HCT116 (cell line): Measurements from ENCODE around the gene SLC15A5. TPM values are rescaled to one million over a fixed set of nuclear protein-coding genes. Genes with fewer than 3 reads are reported as not detected.

ENCODE experiments used
- ATAC-seq: fragments of 200-7000 bp; cut with Tn5 transposase; 2 replicates; pipeline ENCODE4 v1.9.1; 2020; ENCODE audit warnings: mild to moderate bottlenecking, moderate library complexity
- BruUV-seq: library from RNA; stranded (reverse); fragments of 400-500 nt; replicated peaks from 2 replicates; lab custom pipeline; 2021; lab: Mats Ljungman, UMichigan
- CTCF ChIA-PET: fragments of 300-600 bp; sonication (Branson Sonifier 250); formaldehyde crosslinking; loops from one replicate; lab custom pipeline; 2021; ENCODE audit warnings: antibody characterized with exemption; lab: Charles Lee
- POLR2A ChIA-PET: fragments of 300-600, 350-600 bp; sonication (Branson Sonifier 250); formaldehyde crosslinking; loops from one replicate; lab custom pipeline; 2021; ENCODE audit warnings: antibody characterized with exemption; lab: Charles Lee
- RAD21 ChIA-PET, 2 experiments: fragments of 300-600 bp; sonication (Branson Sonifier 250); formaldehyde crosslinking; loops; one replicate each; lab custom pipeline; 2023; ENCODE audit warnings: low total read pairs in 2 of 2; ENCODE audit not compliant: uncharacterized antibody in 2 of 2, unreplicated experiment in 2 of 2, low non-redundant PET in 1 of 2; lab: Charles Lee
- DNase-seq: peaks from one replicate; pipeline ENCODE4 v3.0.0-alpha.2; 2010; ENCODE audit warnings: low read depth, low spot score
- H2AFZ ChIP-seq: fragments of 200-600 bp; shearing (Covaris generic), sonication (generic); 2 replicates; pipeline ENCODE4 v1.6.1; 2017; ENCODE audit warnings: low read depth, mixed run types, mixed read lengths, antibody characterized with exemption, low read length; ENCODE audit not compliant: poor library complexity, severe bottlenecking
- H3K27ac ChIP-seq: 2 replicates; pipeline ENCODE4 v1.5.1; 2012; ENCODE audit warnings: low read depth, low read length
- H3K27me3 ChIP-seq: fragments of 200-600 bp; sonication (generic); 2 replicates; pipeline ENCODE4 v1.6.1; 2016; ENCODE audit warnings: mixed run types, low read length, mixed read lengths; ENCODE audit not compliant: insufficient read depth
- H3K36me3 ChIP-seq, 2 experiments: fragments of 200-500 bp in 1 of 2; fragments of 200-600 bp in 1 of 2; sonication (Bioruptor generic) in 1 of 2; sonication (generic) in 1 of 2; 2 replicates each; pipeline versions ENCODE4 v1.5.1 to v1.6.1; 2014 to 2016; ENCODE audit warnings: low read length in 2 of 2, inconsistent platforms in 1 of 2, mixed read lengths in 1 of 2, mixed run types in 1 of 2; ENCODE audit not compliant: insufficient read depth in 2 of 2, control insufficient read depth in 1 of 2
- H3K4me1 ChIP-seq, 2 experiments: fragments of 200-600 bp in 1 of 2; sonication (generic) in 1 of 2; 2 replicates each; pipeline versions ENCODE4 v1.5.1 to v1.6.1; 2012 to 2017; ENCODE audit warnings: low read length in 2 of 2, inconsistent platforms in 1 of 2, mild to moderate bottlenecking in 1 of 2, mixed read lengths in 1 of 2, mixed run types in 1 of 2, moderate library complexity in 1 of 2; ENCODE audit not compliant: insufficient read depth in 2 of 2, control insufficient read depth in 1 of 2
- H3K4me2 ChIP-seq: fragments of 200-600 bp; sonication (generic); 2 replicates; pipeline ENCODE4 v1.6.1; 2017; ENCODE audit warnings: mixed run types, low read length, mixed read lengths
- H3K4me3 ChIP-seq, 2 experiments: fragments of 200-600 bp in 1 of 2; sonication (generic) in 1 of 2; replicated peaks in 1 of 2; 2 replicates each; pipeline ENCODE4 v1.5.1; 2011 to 2016; ENCODE audit warnings: low read length in 2 of 2, control low read depth in 1 of 2, low read depth in 1 of 2, mild to moderate bottlenecking in 1 of 2, mixed read lengths in 1 of 2, mixed run types in 1 of 2
- H3K79me2 ChIP-seq: fragments of 200-600 bp; sonication (generic); 2 replicates; pipeline ENCODE4 v1.6.1; 2017; ENCODE audit warnings: mild to moderate bottlenecking, mixed run types, low read length, moderate library complexity, mixed read lengths; ENCODE audit not compliant: insufficient read depth
- H3K9ac ChIP-seq: fragments of 200-600 bp; sonication (generic); 2 replicates; pipeline ENCODE4 v1.6.1; 2016; ENCODE audit warnings: low read length, mixed read lengths
- H3K9me2 ChIP-seq: fragments of 200-600 bp; sonication (generic), shearing (Covaris generic); 2 replicates; pipeline ENCODE4 v1.6.1; 2017; ENCODE audit warnings: mixed run types, mild to moderate bottlenecking, moderate library complexity; ENCODE audit not compliant: insufficient read depth
- H3K9me3 ChIP-seq, 2 experiments: fragments of 200-500 bp in 1 of 2; fragments of 200-600 bp in 1 of 2; sonication (Bioruptor generic) in 1 of 2; sonication (generic) in 1 of 2; 2 replicates each; pipeline ENCODE4 v1.6.1; 2014 to 2017; ENCODE audit warnings: low read length in 2 of 2, mixed read lengths in 2 of 2, inconsistent platforms in 1 of 2, low read depth in 1 of 2, mild to moderate bottlenecking in 1 of 2, mixed run types in 1 of 2, moderate library complexity in 1 of 2; ENCODE audit not compliant: control insufficient read depth in 1 of 2, insufficient read depth in 1 of 2
- H4K20me1 ChIP-seq: fragments of 200-600 bp; sonication (generic), shearing (Covaris generic); 2 replicates; pipeline ENCODE4 v1.6.1; 2017; ENCODE audit warnings: mixed run types, mild to moderate bottlenecking, moderate library complexity; ENCODE audit not compliant: insufficient read depth
- ATF3 ChIP-seq: IDR thresholded peaks from 2 replicates; pipeline ENCODE4 v1.6.1; 2012
- CTCF ChIP-seq, 3 experiments: fragments of 200-600 bp in 1 of 3; sonication (generic) in 1 of 3; IDR thresholded peaks in 2 of 3; conservative IDR thresholded peaks in 1 of 3; 2 replicates each; pipeline ENCODE4 v1.5.1; 2012 to 2017; ENCODE audit warnings: low read depth in 2 of 3, low read length in 2 of 3, antibody characterized with exemption in 1 of 3, borderline replicate concordance in 1 of 3, control low read depth in 1 of 3, mild to moderate bottlenecking in 1 of 3, mixed read lengths in 1 of 3, mixed run types in 1 of 3, moderate library complexity in 1 of 3; ENCODE audit not compliant: insufficient read depth in 1 of 3
- ELF1 ChIP-seq: IDR thresholded peaks from 2 replicates; pipeline ENCODE4 v1.6.1; 2012; ENCODE audit warnings: low read depth, borderline replicate concordance
- EZH2 ChIP-seq: fragments of 200-600 bp; sonication (generic); IDR thresholded peaks from 2 replicates; pipeline ENCODE4 v1.6.1; 2017; ENCODE audit warnings: antibody characterized with exemption, mixed run types
- EZH2phosphoT487 ChIP-seq: fragments of 200-600 bp; IDR thresholded peaks from 2 replicates; pipeline ENCODE4 v1.6.1; 2018; ENCODE audit warnings: antibody characterized with exemption, borderline replicate concordance
- FOSL1 ChIP-seq: IDR thresholded peaks from 2 replicates; pipeline ENCODE4 v1.6.1; 2012; ENCODE audit warnings: low read depth
- JUND ChIP-seq: IDR thresholded peaks from 2 replicates; pipeline ENCODE4 v1.6.1; 2012
- MAX ChIP-seq: IDR thresholded peaks from 2 replicates; pipeline ENCODE4 v1.6.1; 2012
- POLR2A ChIP-seq: IDR thresholded peaks from 2 replicates; pipeline ENCODE4 v1.7.0; 2011; ENCODE audit warnings: borderline replicate concordance; ENCODE audit not compliant: insufficient read depth, insufficient read length; ENCODE audit errors: extremely low read depth
- POLR2AphosphoS5 ChIP-seq: IDR thresholded peaks from 2 replicates; pipeline ENCODE4 v1.6.1; 2011; ENCODE audit warnings: mild to moderate bottlenecking, low read depth, low read length, moderate library complexity
- RAD21 ChIP-seq: IDR thresholded peaks from 2 replicates; pipeline ENCODE4 v1.6.1; 2012; ENCODE audit warnings: low read depth, mild to moderate bottlenecking
- SP1 ChIP-seq: IDR thresholded peaks from 2 replicates; pipeline ENCODE4 v1.6.1; 2012; ENCODE audit warnings: low read depth
- SRF ChIP-seq: IDR thresholded peaks from 2 replicates; pipeline ENCODE4 v1.6.1; 2012; ENCODE audit warnings: low read depth
- intact Hi-C: fragments of 100-400 bp; cut with micrococcal nuclease; formaldehyde crosslinking; loops from 2 replicates; pipeline ENCODE4 v1.10.0; 2022
- total RNA-seq: library from RNA; stranded (reverse); gene quantifications from one replicate; pipeline ENCODE4 v1.2.1, GENCODE V29; 2021; ENCODE audit not compliant: unreplicated experiment

Gene SLC15A5
- total RNA-seq, 1 experiment from 2014 or later, result not detected

GRCh38 chr12:16323010-16323409, 45.5 kb upstream of the SLC15A5 start:
- DNase-seq, result no peak
- Histone ChIP-seq H3K4me3 (no peak overlapping the region), H4K20me1 (no peaks in the 10 kb centered on the region), H3K27ac (no peak overlapping the region), H3K4me1 (no peaks in the 10 kb centered on the region), H3K79me2 (no peaks in the 10 kb centered on the region), H3K4me2 (no peak overlapping the region), H3K9ac (no peak overlapping the region), H3K27me3 (no peaks in the 10 kb centered on the region), H2AFZ (no peak overlapping the region), H3K9me2 (no peaks in the 10 kb centered on the region), H3K9me3 (no peaks in the 10 kb centered on the region), H3K36me3 (no peaks in the 10 kb centered on the region)
- CTCF ChIA-PET, result no interaction called here
- POLR2A ChIA-PET, result no interaction called here
- intact Hi-C loops, result no loop called here
- BruUV-seq, result no TSS peak
- TF ChIP-seq ELF1 (no peak), JUND (no peak), SRF (no peak), ATF3 (no peak), EZH2phosphoT487 (no peak), FOSL1 (no peak), POLR2AphosphoS5 (no peak), MAX (no peak), SP1 (no peak), POLR2A (no peak), EZH2 (no peak), RAD21 (no peak), CTCF (IDR thresholded peaks at IDR 0.05 in 2 of 3, conservative IDR thresholded peaks at IDR 0.05 in 1 of 3; ENCODE audit: borderline replicate concordance in 1 of 3, insufficient read depth in 1 of 3, low read depth in 2 of 3, low read length in 2 of 3) (no peak)
- no peak for ATAC-seq
- RAD21 ChIA-PET, result interaction anchor here in 1 of 2 experiments (0.6 kb wide), 1 partner anchor 450 kb away, joined by 3 read pairs; no protein-coding TSS in a partner anchor
